Endothelial cell of umbilical vein (primary cell): Measurements from ENCODE around the gene ABLIM2. TPM values are rescaled to one million over a fixed set of nuclear protein-coding genes. Genes with fewer than 3 reads are reported as not detected.

Experiments used
- BruUV-seq: library from RNA; stranded (reverse); fragments of 400-500 nt; replicated peaks from 2 replicates; lab custom pipeline; 2021; lab: Mats Ljungman, UMichigan
- CTCF ChIA-PET: fragments of 300-600, 350-600 bp; sonication (Branson Sonifier 250); formaldehyde crosslinking; loops from one replicate; lab custom pipeline; 2021; ENCODE audit warnings: antibody characterized with exemption, inconsistent platforms; lab: Charles Lee
- POLR2A ChIA-PET: fragments of 300-600, 350-600 bp; sonication (Branson Sonifier 250); formaldehyde crosslinking; loops from one replicate; lab custom pipeline; 2021; ENCODE audit warnings: antibody characterized with exemption, inconsistent platforms; lab: Charles Lee
- DNase-seq: peaks from one replicate; pipeline ENCODE4 v3.0.0-alpha.2; 2011; ENCODE audit warnings: low read depth, low spot score
- FAIRE-seq: peaks from 2 replicates; lab custom pipeline; 2011; peaks lifted over from hg19 to GRCh38; lab: Jason Lieb, UNC
- H2AFZ ChIP-seq: 2 replicates; pipeline ENCODE4 v1.6.0; 2012; ENCODE audit warnings: low read depth, low read length, control low read depth, inconsistent platforms
- H3K27ac ChIP-seq: 2 replicates; pipeline ENCODE4 v1.5.1; 2011; ENCODE audit warnings: low read depth, mild to moderate bottlenecking, control low read depth, low read length, moderate library complexity; ENCODE audit not compliant: insufficient read depth
- H3K27me3 ChIP-seq, 2 experiments: 2 replicates each; pipeline versions ENCODE4 v1.6.0 to v1.6.1; 2011; ENCODE audit warnings: low read length in 2 of 2, mixed read lengths in 1 of 2; ENCODE audit not compliant: control insufficient read depth in 2 of 2, insufficient read depth in 2 of 2
- H3K36me3 ChIP-seq, 2 experiments: 2 replicates in 1 of 2; 3 replicates in 1 of 2; pipeline ENCODE4 v1.5.1; 2011; ENCODE audit warnings: low read length in 2 of 2, mild to moderate bottlenecking in 1 of 2, moderate library complexity in 1 of 2; ENCODE audit not compliant: control insufficient read depth in 2 of 2, insufficient read depth in 2 of 2; ENCODE audit errors: extremely low read depth in 1 of 2
- H3K4me1 ChIP-seq: 3 replicates; pipeline ENCODE4 v1.5.1; 2011; ENCODE audit warnings: mild to moderate bottlenecking, low read length; ENCODE audit not compliant: control insufficient read depth, insufficient read depth; ENCODE audit errors: extremely low read depth
- H3K4me2 ChIP-seq: 2 replicates; pipeline ENCODE4 v1.6.1; 2011; ENCODE audit warnings: low read length, control low read depth, mixed read lengths; ENCODE audit not compliant: insufficient read depth
- H3K4me3 ChIP-seq, 3 experiments: fragments of 200-600 bp in 1 of 3; sonication (generic), shearing (Covaris generic) in 1 of 3; replicated peaks in 1 of 3; 2 replicates each; pipeline ENCODE4 v1.5.1; 2011 to 2016; ENCODE audit warnings: control low read depth in 3 of 3, low read length in 3 of 3, mild to moderate bottlenecking in 2 of 3, inconsistent platforms in 1 of 3, low read depth in 1 of 3, moderate library complexity in 1 of 3; ENCODE audit not compliant: insufficient read depth in 1 of 3
- H3K79me2 ChIP-seq: 2 replicates; pipeline ENCODE4 v1.6.0; 2012; ENCODE audit warnings: low read length, inconsistent platforms; ENCODE audit not compliant: control insufficient read depth, insufficient read depth
- H3K9ac ChIP-seq: replicated peaks from 2 replicates; pipeline ENCODE3; 2011; ENCODE audit warnings: low read length, control low read depth; ENCODE audit not compliant: insufficient read depth; ENCODE audit errors: extremely low read depth
- H3K9me1 ChIP-seq: replicated peaks from 3 replicates; pipeline ENCODE4 v1.6.0; 2011; ENCODE audit warnings: mild to moderate bottlenecking, low read length; ENCODE audit not compliant: control insufficient read depth, insufficient read depth; ENCODE audit errors: extremely low read depth
- H3K9me3 ChIP-seq: replicated peaks from 2 replicates; pipeline ENCODE4 v1.5.1; 2012; ENCODE audit warnings: low read length, inconsistent platforms; ENCODE audit not compliant: control insufficient read depth, insufficient read depth
- H4K20me1 ChIP-seq: replicated peaks from 2 replicates; pipeline ENCODE3; 2011; ENCODE audit warnings: mild to moderate bottlenecking, low read length; ENCODE audit not compliant: control insufficient read depth, insufficient read depth; ENCODE audit errors: extremely low read depth
- EZH2 ChIP-seq: IDR thresholded peaks from 2 replicates; pipeline ENCODE4 v1.6.1; 2012; ENCODE audit warnings: borderline replicate concordance, low read depth, mild to moderate bottlenecking, moderate library complexity, low read length, inconsistent platforms; ENCODE audit not compliant: severe bottlenecking
- FOS ChIP-seq: IDR thresholded peaks from 2 replicates; pipeline ENCODE4 v1.6.1; 2011; ENCODE audit warnings: mild to moderate bottlenecking, low read length, moderate library complexity, borderline replicate concordance; ENCODE audit not compliant: insufficient read depth
- GATA2 ChIP-seq: IDR thresholded peaks from 2 replicates; pipeline ENCODE4 v1.7.0; 2011; ENCODE audit warnings: low read depth, mild to moderate bottlenecking, moderate library complexity, mixed read lengths, low read length; ENCODE audit not compliant: insufficient read length, insufficient read depth
- MYC ChIP-seq: IDR thresholded peaks from one replicate; pipeline ENCODE4 v1.6.1; 2011; ENCODE audit warnings: mild to moderate bottlenecking, low read depth, low read length
- POLR2A ChIP-seq: IDR thresholded peaks from 2 replicates; pipeline ENCODE4 v1.6.1; 2012; ENCODE audit warnings: low read depth, mild to moderate bottlenecking, control low read depth, low read length
- POLR2AphosphoS5 ChIP-seq: IDR thresholded peaks from 2 replicates; pipeline ENCODE4 v1.6.1; 2012; ENCODE audit warnings: low read depth, mild to moderate bottlenecking, control low read depth, low read length, moderate library complexity; ENCODE audit not compliant: insufficient read depth
- dilution Hi-C: fragments of 300-500 bp; cut with MboI; formaldehyde crosslinking; loops from one replicate; pipeline ENCODE4 v1.15.0; 2019; ENCODE audit warnings: low sequenced_read_pairs; ENCODE audit not compliant: extremely low pct_ligation_motif_present
- intact Hi-C: fragments of 100-400 bp; cut with micrococcal nuclease; formaldehyde crosslinking; loops from one replicate; pipeline ENCODE4 v1.10.0; 2022
- polyA plus RNA-seq, 4 experiments: library from polyadenylated mRNA; depleted of rRNA in 3 of 4; stranded (reverse) in 3 of 4; unstranded in 1 of 4; fragments of >200 nt; gene quantifications; 2 replicates each; pipeline versions ENCODE4 v1.2.1 to v1.2.3, GENCODE V29; 2011 to 2012; ENCODE audit warnings: missing spikeins in 1 of 4
- total RNA-seq: library from RNA; stranded (reverse); gene quantifications from 2 replicates; pipeline ENCODE4 v1.2.3, GENCODE V29; 2021
- TF ChIP-seq, protein P1 (sequence below), 2 donors: IDR thresholded peaks; 1 replicate in 1 of 2; 2 replicates in 1 of 2; pipeline ENCODE4 v1.5.1; 2011; ENCODE audit warnings: low read length in 2 of 2, mild to moderate bottlenecking in 2 of 2, moderate library complexity in 2 of 2, control low read depth in 1 of 2, inconsistent platforms in 1 of 2, low read depth in 1 of 2; ENCODE audit not compliant: insufficient read depth in 1 of 2; ENCODE audit errors: extremely low read depth in 1 of 2

ABLIM2 gene
- total and polyA plus RNA-seq, 2 donors (not counting 3 experiments of a cell fraction or from before 2014, with no cell fraction given) = 0.28 to 0.66 TPM

- no peak overlapping the region for H3K9ac ChIP-seq
- H4K20me1 ChIP-seq = no peaks in the 10 kb centered on the region
- H3K27me3 ChIP-seq = peaks cover 0 to 8% of the 10 kb centered on the region in 2 experiments
- no peak overlapping the region for H3K4me3 ChIP-seq
- TF ChIP-seq POLR2A (no peak), EZH2 (no peak), MYC (no peak), FOS (no peak), POLR2AphosphoS5 (no peak), GATA2 (no peak)
- TF ChIP-seq, protein P1, sequence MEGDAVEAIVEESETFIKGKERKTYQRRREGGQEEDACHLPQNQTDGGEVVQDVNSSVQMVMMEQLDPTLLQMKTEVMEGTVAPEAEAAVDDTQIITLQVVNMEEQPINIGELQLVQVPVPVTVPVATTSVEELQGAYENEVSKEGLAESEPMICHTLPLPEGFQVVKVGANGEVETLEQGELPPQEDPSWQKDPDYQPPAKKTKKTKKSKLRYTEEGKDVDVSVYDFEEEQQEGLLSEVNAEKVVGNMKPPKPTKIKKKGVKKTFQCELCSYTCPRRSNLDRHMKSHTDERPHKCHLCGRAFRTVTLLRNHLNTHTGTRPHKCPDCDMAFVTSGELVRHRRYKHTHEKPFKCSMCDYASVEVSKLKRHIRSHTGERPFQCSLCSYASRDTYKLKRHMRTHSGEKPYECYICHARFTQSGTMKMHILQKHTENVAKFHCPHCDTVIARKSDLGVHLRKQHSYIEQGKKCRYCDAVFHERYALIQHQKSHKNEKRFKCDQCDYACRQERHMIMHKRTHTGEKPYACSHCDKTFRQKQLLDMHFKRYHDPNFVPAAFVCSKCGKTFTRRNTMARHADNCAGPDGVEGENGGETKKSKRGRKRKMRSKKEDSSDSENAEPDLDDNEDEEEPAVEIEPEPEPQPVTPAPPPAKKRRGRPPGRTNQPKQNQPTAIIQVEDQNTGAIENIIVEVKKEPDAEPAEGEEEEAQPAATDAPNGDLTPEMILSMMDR (IDR thresholded peaks at IDR 0.05; ENCODE audit: extremely low read depth in 1 of 2, insufficient read depth in 1 of 2, low read depth in 1 of 2, low read length in 2 of 2) = no peak
- H3K9me1 ChIP-seq = no peaks in the 10 kb centered on the region
- no peaks in the 10 kb centered on the region for H3K36me3 ChIP-seq
- intact Hi-C loops = no loop called here
- no peaks in the 10 kb centered on the region for H3K4me1 ChIP-seq
- DNase-seq = no peak
- no peak overlapping the region for H3K4me2 ChIP-seq
- no peak overlapping the region for H3K27ac ChIP-seq
- no peak overlapping the region for H2AFZ ChIP-seq
- ChIA-PET POLR2A (no interaction called here), CTCF (interaction anchor here (1.4 kb wide), 1 partner anchor 11 kb away, joined by 3 read pairs; no protein-coding TSS in a partner anchor)
- no peaks in the 10 kb centered on the region for H3K9me3 ChIP-seq
- no peak for FAIRE-seq
- H3K79me2 ChIP-seq = no peaks in the 10 kb centered on the region
- dilution Hi-C loops = no loop called here
- BruUV-seq = no TSS peak
Observed at GRCh38 chr4:8067274-8067936, 91.2 kb downstream of the ABLIM2 start.
